ENCODE data around the gene ZC3H7A. TPM values are rescaled to one million over a fixed set of nuclear protein-coding genes. Genes with fewer than 3 reads are reported as not detected.

The ZC3H7A gene
- total RNA-seq, 1 experiment from 2014 or later = 45.9 TPM

- H3K36me3 Mint-ChIP-seq = peaks cover 38% of the 10 kb centered on the region
- ATAC-seq = no peak
- POLR2A ChIA-PET = no interaction called here
- no peaks in the 10 kb centered on the region for H3K9me3 Mint-ChIP-seq
- H3K4me3 Mint-ChIP-seq = no peak overlapping the region
- peak overlapping the region; percentile 16; the same call in 1 of the 2 replicates for H3K27ac Mint-ChIP-seq
- H3K27me3 Mint-ChIP-seq (ENCODE audit: low read depth) = no peaks in the 10 kb centered on the region
- peaks cover 4% of the 10 kb centered on the region; the same call in 1 of the 2 replicates for H3K4me1 Mint-ChIP-seq
- no peak for DNase-seq (ENCODE audit: low spot score)
- CTCF ChIA-PET = interaction anchor here (0.7 kb wide), 1 partner anchor 354 kb away, joined by 3 read pairs; no protein-coding TSS in a partner anchor
- TF ChIP-seq TEAD1 (CRISPR knock-in tag; IDR thresholded peaks at IDR 0.05) (no peak), CTCF (IDR thresholded peaks at IDR 0.05) (no peak)
These were observed 47.0 kb downstream of the ZC3H7A start for GRCh38 chr16:11750056-11750455.

- Mint-ChIP-seq H3K27ac (peak overlapping the region; percentile 97), H3K27me3 (ENCODE audit: low read depth) (no peaks in the 10 kb centered on the region), H3K9me3 (no peaks in the 10 kb centered on the region), H3K4me3 (no peak overlapping the region), H3K36me3 (peaks cover 35% of the 10 kb centered on the region), H3K4me1 (peaks cover 8% of the 10 kb centered on the region; the same call in 1 of the 2 replicates)
- TF ChIP-seq GABPB1 (CRISPR knock-in tag; IDR thresholded peaks at IDR 0.05) (peak; percentile 38; the same call in 1 of the 2 replicates), USF2 (CRISPR knock-in tag; IDR thresholded peaks at IDR 0.05) (no peak)
- POLR2A ChIA-PET = no interaction called here
- DNase-seq (ENCODE audit: low spot score) (no peak), ATAC-seq (peak; percentile 59)
- CTCF ChIA-PET = interaction anchor here (0.7 kb wide), 1 partner anchor 49 kb away, joined by 4 read pairs; no protein-coding TSS in a partner anchor
These were observed 48.4 kb downstream of the ZC3H7A start for GRCh38 chr16:11748404-11749254.

- H3K36me3 Mint-ChIP-seq = peaks cover 30% of the 10 kb centered on the region
- DNase-seq (ENCODE audit: low spot score) (no peak), ATAC-seq (no peak)
- H3K27me3 Mint-ChIP-seq (ENCODE audit: low read depth) = no peaks in the 10 kb centered on the region
- ChIA-PET CTCF (no interaction called here), POLR2A (no interaction called here)
- peaks cover 10% of the 10 kb centered on the region; the same call in 1 of the 2 replicates for H3K4me1 Mint-ChIP-seq
- peak overlapping the region; percentile 97; the same call in 1 of the 2 replicates for H3K27ac Mint-ChIP-seq
- no peaks in the 10 kb centered on the region for H3K9me3 Mint-ChIP-seq
- H3K4me3 Mint-ChIP-seq = no peak overlapping the region
- TF ChIP-seq EMX1 (CRISPR knock-in tag; IDR thresholded peaks at IDR 0.05) (no peak), TP53 (CRISPR knock-in tag; IDR thresholded peaks at IDR 0.05) (no peak), ZMAT4 (CRISPR knock-in tag; IDR thresholded peaks at IDR 0.05) (no peak), ZNF423 (CRISPR knock-in tag; IDR thresholded peaks at IDR 0.05) (no peak), CREB1 (CRISPR knock-in tag; IDR thresholded peaks at IDR 0.05) (no peak), NFE2L1 (CRISPR knock-in tag; IDR thresholded peaks at IDR 0.05) (no peak)
These were observed 49.1 kb downstream of the ZC3H7A start for GRCh38 chr16:11747949-11748403.

- ATAC-seq (no peak), DNase-seq (ENCODE audit: low spot score) (no peak)
- Mint-ChIP-seq H3K4me3 (peak overlapping the region; percentile 76), H3K27ac (no peak overlapping the region), H3K27me3 (ENCODE audit: low read depth) (no peaks in the 10 kb centered on the region), H3K9me3 (no peaks in the 10 kb centered on the region), H3K4me1 (peaks cover 24% of the 10 kb centered on the region), H3K36me3 (0 out of 2 replicates have a peak, but pooled peaks cover 1% of the 10 kb centered on the region)
- ChIA-PET POLR2A (interaction anchor here (1.0 kb wide), 1 partner anchor 53 kb away, joined by 3 read pairs; the partner anchor contains the start of gene ZC3H7A), CTCF (interaction anchor here (3.2 kb wide), 1 partner anchor 53 kb away, joined by 21 read pairs; the partner anchor contains the start of gene ZC3H7A)
- TF ChIP-seq SMAD3 (CRISPR knock-in tag; IDR thresholded peaks at IDR 0.05; ENCODE audit: borderline replicate concordance) (no peak), ATF2 (CRISPR knock-in tag; IDR thresholded peaks at IDR 0.05; ENCODE audit: borderline replicate concordance, low read depth) (no peak), CREB1 (CRISPR knock-in tag; IDR thresholded peaks at IDR 0.05) (no peak), TEAD4 (CRISPR knock-in tag; IDR thresholded peaks at IDR 0.05) (no peak), ATF3 (CRISPR knock-in tag; conservative IDR thresholded peaks at IDR 0.05) (no peak), RORB (CRISPR knock-in tag; IDR thresholded peaks at IDR 0.05) (no peak), FOXP4 (CRISPR knock-in tag; IDR thresholded peaks at IDR 0.05) (no peak), NFYB (CRISPR knock-in tag; conservative IDR thresholded peaks at IDR 0.05; ENCODE audit: low read depth) (no peak), GRHL2 (CRISPR knock-in tag; IDR thresholded peaks at IDR 0.05; ENCODE audit: insufficient replicate concordance, severe bottlenecking) (no peak), RELA (CRISPR knock-in tag; IDR thresholded peaks at IDR 0.05; ENCODE audit: borderline replicate concordance) (no peak), FOXK1 (CRISPR knock-in tag; IDR thresholded peaks at IDR 0.05) (no peak), PRRX2 (CRISPR knock-in tag; IDR thresholded peaks at IDR 0.05) (no peak)
These were observed 53.0 kb downstream of the ZC3H7A start for GRCh38 chr16:11744075-11744470.
